Endometrial microvascular endothelial cells (primary cell): ENCODE results near the gene HDGF. TPM values are rescaled to one million over a fixed set of nuclear protein-coding genes. Genes with fewer than 3 reads are reported as not detected.

Experiments used
- in situ Hi-C: cut with HindIII; loops from 2 replicates; pipeline ENCODE4 v1.10.0; 2017; ENCODE audit warnings: low sequenced_read_pairs, low pct_unique_long_range_greater_than_20kb; ENCODE audit errors: inconsistent ontology term
- total RNA-seq: library from RNA; depleted of rRNA; stranded (reverse); fragments of >200 nt; gene quantifications from one replicate; pipeline ENCODE4 v1.2.3, GENCODE V29; 2015; ENCODE audit errors: inconsistent ontology term

The HDGF gene
- total RNA-seq, 1 donor from 2014 or later, result 299 TPM

- in situ Hi-C loops, result no loop called here
Observed at GRCh38 chr1:156748670-156749418, 2.6 kb downstream of the HDGF start.

- in situ Hi-C loops, result no loop called here
Observed at GRCh38 chr1:156747742-156748669, 3.5 kb downstream of the HDGF start.

- in situ Hi-C loops, result no loop called here
Observed at GRCh38 chr1:156746728-156747631, 4.5 kb downstream of the HDGF start.

GRCh38 chr1:156746406-156746727 lies 5.1 kb downstream of the HDGF start:
- in situ Hi-C loops, result no loop called here

GRCh38 chr1:156745881-156746280 lies 5.6 kb downstream of the HDGF start:
- in situ Hi-C loops, result no loop called here

GRCh38 chr1:156744786-156745419 lies 6.6 kb downstream of the HDGF start:
- in situ Hi-C loops, result no loop called here

- in situ Hi-C loops, result no loop called here
Observed at GRCh38 chr1:156744344-156744743, 7.1 kb downstream of the HDGF start.

- in situ Hi-C loops, result no loop called here
Observed at GRCh38 chr1:156743367-156744302, 7.8 kb downstream of the HDGF start.

- in situ Hi-C loops, result no loop called here
Observed at GRCh38 chr1:156742801-156743200, 8.7 kb downstream of the HDGF start.

GRCh38 chr1:156742017-156742416 lies 9.5 kb downstream of the HDGF start:
- in situ Hi-C loops, result no loop called here

- in situ Hi-C loops, result no loop called here
Observed at GRCh38 chr1:156741481-156741983, 9.9 kb downstream of the HDGF start.

GRCh38 chr1:156740741-156741480 lies 10.6 kb downstream of the HDGF start, which contains the start of gene MRPL24:
Gene MRPL24 (minus strand): TSS chr1:156741088. CDS start chr1:156738704, 2,384 bp downstream.
- in situ Hi-C loops, result no loop called here

GRCh38 chr1:156740237-156740740 lies 11.2 kb downstream of the HDGF start:
- in situ Hi-C loops, result no loop called here

- in situ Hi-C loops, result no loop called here
Observed at GRCh38 chr1:156738916-156739315, 12.6 kb downstream of the HDGF start.

GRCh38 chr1:156738407-156738806 lies 13.1 kb downstream of the HDGF start:
- in situ Hi-C loops, result no loop called here

GRCh38 chr1:156733989-156734584 lies 17.4 kb downstream of the HDGF start:
- in situ Hi-C loops, result no loop called here
